ENCODE data around the gene DSE.

DSE gene

GRCh38 chr6:116362276-116362675, 8.5 kb upstream of the DSE start:
- no peak for DNase-seq

- no peak for DNase-seq
These were observed 7.0 kb upstream of the DSE start for GRCh38 chr6:116363759-116364158.

- no peak for DNase-seq
These were observed 6.4 kb upstream of the DSE start for GRCh38 chr6:116364321-116364720.

- no peak for DNase-seq
These were observed 5.0 kb upstream of the DSE start for GRCh38 chr6:116365743-116366142.

- DNase-seq: no peak
These were observed 3.9 kb upstream of the DSE start for GRCh38 chr6:116366740-116367275.

- no peak for DNase-seq
These were observed 1.2 kb upstream of the DSE start for GRCh38 chr6:116369540-116369939.

GRCh38 chr6:116369964-116370759, 585 bp upstream of the DSE start:
- DNase-seq: no peak

- DNase-seq: peak; percentile 29
These were observed 572 bp downstream of the DSE start for GRCh38 chr6:116371120-116371917.

GRCh38 chr6:116371918-116372209, 1.1 kb downstream of the DSE start:
- DNase-seq: no peak

GRCh38 chr6:116373300-116373699, 2.6 kb downstream of the DSE start:
- DNase-seq: no peak

- no peak for DNase-seq
These were observed 3.2 kb downstream of the DSE start for GRCh38 chr6:116373940-116374339.

- no peak for DNase-seq
These were observed 3.8 kb downstream of the DSE start for GRCh38 chr6:116374586-116374985.

GRCh38 chr6:116375262-116375661, 4.5 kb downstream of the DSE start:
- no peak for DNase-seq

GRCh38 chr6:116376149-116376548, 5.4 kb downstream of the DSE start:
- no peak for DNase-seq

- DNase-seq: no peak
These were observed 9.0 kb downstream of the DSE start for GRCh38 chr6:116379764-116380163.

- no peak for DNase-seq
These were observed 9.6 kb downstream of the DSE start for GRCh38 chr6:116380346-116380745.

GRCh38 chr6:116381000-116381399, 10.3 kb downstream of the DSE start:
- no peak for DNase-seq

- no peak for DNase-seq
These were observed 11.8 kb downstream of the DSE start for GRCh38 chr6:116382587-116382986.

- DNase-seq: no peak
These were observed 14.1 kb downstream of the DSE start for GRCh38 chr6:116384727-116385458.

GRCh38 chr6:116385459-116385802, 14.7 kb downstream of the DSE start:
- DNase-seq: no peak

- DNase-seq: no peak
These were observed 15.2 kb downstream of the DSE start for GRCh38 chr6:116385921-116386320.

GRCh38 chr6:116386581-116387299, 16.0 kb downstream of the DSE start:
- DNase-seq: no peak

GRCh38 chr6:116387374-116387773, 16.6 kb downstream of the DSE start:
- no peak for DNase-seq
